ENCODE results near the gene MICAL2.

MICAL2 gene

DNA sequence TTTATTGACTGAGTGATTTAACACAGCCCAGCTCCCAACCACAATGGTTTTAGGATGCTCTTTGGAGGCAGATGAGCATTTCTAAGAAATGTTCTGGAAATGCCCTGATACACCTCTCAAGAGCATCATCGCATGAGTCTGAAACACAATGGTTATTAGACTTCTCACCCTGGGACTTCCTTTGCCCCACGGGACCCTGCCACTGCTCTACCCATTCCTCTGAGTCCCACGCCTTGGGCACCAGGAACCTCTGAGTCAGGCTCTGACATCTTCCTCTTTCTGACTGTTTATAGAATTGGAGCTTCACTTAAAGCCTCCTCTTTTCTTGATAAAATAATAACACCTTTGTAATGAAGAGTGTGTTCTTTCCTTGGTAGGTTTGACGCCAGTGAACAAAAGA, 181.4 kb downstream of the MICAL2 start:
- DNase-seq: no peak

DNA sequence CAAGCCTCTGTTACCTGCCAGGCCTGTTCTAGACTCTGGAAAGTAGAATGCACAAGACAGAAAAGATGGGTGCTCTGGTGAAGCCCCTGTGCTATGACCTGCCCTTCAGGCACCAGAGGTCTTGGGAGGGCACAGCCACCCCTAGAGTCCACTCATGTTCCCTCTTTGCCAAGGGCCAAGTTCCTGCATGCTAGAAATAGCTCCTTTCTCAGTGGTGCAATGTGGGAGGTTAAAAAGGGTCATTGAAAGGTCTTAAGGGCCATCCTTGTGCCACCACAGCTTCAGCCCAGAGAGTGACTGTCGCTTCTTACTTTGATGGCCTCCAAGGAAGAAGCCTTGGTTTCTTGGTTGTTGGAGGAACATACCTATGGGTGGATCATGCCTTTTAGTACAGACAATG, 182.4 kb downstream of the MICAL2 start:
- no peak for DNase-seq

DNA sequence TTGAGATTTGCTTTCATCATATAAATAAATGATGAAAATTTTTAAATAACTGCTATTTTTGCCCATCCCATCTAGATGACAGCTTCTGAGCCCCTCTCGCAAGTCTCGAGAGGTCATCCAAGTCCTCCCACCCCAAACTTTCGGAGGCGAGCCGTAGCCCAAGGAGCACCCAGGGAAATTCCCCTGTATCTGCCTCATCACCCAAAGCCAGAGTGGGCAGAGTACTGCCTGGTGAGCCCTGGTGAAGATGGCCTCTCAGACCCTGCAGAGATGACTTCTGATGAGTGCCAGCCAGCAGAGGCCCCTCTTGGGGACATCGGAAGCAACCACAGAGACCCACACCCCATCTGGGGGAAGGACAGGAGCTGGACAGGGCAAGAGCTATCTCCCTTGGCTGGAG, 183.1 kb downstream of the MICAL2 start:
- no peak for DNase-seq

DNA sequence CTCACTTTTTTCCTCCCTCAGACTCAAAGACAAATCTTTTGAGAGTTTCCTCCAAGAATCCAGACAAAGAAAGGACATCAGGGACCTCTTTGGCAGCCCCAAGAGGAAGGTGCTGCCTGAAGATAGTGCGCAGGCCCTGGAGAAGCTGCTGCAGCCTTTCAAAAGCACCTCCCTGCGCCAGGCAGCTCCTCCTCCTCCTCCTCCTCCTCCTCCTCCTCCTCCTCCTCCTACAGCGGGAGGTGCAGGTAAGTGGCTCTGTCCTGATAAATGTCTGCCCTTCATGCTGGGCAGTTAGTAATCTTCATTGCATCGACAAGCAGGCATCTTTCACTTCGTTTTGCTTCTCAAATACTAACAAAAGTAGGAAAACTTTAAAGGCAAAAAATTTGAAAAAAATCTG, 184.2 kb downstream of the MICAL2 start:
- DNase-seq: no peak

DNA sequence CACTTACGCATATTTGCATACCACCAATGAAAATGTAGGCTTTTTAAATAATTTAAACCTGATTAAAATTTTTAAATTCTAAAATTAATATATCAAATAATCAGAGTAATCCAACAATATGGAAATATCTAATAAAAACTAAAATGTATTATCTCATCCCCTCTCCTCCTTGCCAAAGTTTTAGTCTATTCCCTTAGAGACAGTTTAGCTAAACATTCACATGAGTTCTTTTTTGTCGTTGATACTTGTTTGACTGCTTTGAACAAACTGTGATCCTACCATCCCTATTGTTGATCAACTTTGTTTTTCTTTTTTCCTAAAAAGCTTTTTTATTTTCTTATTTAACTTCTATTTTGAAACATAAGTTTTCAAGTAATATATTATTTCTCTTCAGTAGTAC, 185.6 kb downstream of the MICAL2 start:
- no peak for DNase-seq

DNA sequence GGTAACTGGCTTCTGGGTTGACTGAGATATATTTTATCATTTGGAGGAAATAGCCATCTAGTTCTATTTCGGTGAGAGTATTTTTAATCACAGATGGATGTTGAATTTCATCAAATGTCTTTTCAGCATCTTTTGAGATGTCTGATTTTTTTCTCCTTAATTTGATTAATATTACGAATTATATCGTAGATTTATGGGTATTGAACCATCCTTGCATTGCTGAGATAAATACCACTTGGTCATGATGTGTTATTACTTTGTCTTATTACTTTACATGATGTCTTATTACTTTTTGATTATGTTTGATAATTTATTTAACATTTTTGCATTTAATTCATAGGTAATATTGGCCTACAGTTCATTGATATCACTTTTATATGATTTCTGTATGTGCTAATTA, 188.2 kb downstream of the MICAL2 start:
- no peak for DNase-seq

DNA sequence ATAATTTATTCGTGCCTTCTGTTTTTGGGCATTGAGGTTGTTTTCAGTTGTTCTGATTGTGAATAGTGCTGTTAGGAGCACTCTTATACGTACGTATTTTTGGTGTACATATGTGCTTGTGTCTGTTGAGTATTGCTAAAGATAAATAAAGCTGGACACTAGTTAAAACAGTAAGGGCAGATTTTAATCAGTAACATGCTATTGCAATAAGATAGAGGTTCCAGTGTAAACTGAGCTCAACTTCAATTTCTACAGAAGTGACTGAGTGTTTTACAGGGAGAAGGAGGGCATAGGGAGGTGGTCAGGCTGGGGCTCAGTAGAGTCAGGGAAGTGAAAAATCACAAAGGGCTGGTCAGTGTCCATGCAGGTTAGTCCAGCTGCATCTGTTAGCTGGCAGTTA, 191.0 kb downstream of the MICAL2 start:
- DNase-seq: no peak

DNA sequence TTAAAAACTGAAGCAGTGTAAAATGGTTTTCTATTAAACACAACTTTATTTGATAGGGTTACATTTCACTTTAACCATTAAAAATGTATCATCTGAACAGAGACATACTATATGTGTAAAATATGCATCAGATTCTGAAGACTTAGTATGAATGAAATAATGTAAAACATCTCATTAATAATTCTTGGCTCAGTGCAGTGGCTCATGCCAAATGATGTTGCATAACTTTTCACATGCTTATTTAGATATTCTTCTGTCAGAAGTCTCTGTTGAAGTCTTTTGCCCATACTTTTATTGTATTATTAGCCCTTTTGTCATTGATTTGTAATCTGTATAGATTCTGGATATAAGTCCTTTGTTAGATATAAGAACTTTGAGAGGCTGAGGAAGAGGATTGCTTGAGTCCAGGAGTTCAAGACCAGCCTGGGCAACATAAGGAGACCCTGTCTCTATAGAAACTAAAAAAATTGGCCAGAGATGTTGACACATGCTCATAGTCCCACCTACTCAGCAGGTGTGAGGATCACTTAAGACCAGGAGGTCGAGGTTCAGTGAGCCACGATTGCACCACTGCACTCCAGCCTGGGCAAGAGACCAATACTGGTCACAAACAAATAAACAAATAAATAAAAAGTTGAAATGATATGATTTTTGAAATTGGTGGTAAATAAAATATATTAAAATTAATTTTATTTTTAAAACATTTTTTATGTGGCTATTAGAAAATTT, 193.2 kb downstream of the MICAL2 start:
- DNase-seq: no peak

DNA sequence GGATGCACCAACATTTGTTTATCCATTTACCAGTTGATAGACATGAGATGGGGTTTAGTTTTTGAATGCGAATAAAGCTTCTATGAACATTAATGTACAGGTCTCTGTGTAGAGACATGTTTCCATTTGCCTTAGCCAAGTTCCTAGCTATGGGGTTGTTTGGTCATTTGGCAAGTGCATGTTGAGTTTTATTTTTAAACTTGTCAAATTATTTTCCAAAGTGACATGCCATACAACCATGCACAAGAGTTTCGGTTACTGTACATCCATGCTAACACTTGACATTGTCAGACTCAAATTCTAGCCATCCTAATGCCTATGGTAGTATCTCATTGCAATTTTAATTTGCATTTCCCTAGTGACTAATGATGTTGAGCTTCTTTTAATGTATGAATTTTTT, 196.4 kb downstream of the MICAL2 start:
- DNase-seq: no peak

DNA sequence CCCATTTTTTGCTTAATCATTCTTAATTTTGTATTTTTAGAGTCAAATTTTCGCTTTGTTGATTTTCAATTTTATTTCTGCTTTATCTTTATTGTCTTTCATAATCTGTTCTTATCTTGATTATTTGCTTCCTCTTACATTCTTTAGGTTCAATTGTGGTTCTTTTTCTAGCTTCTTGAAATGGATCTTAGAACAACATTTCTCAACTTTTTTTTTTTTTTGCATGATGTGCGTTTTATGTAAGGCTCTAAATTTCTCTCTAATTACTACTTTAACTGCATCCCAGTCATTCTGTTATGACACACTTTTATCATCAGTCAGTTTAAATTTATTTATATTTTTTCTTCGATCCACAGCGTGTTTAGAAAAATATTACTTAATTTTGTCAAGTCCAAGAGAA, 201.7 kb downstream of the MICAL2 start:
- DNase-seq: no peak
